GM18907 (cell line): Measurements from ENCODE around the gene ALPK1.

Experiments used
- ATAC-seq: cut with Tn5 transposase; IDR thresholded peaks from one replicate; pipeline ENCODE4 v1.9.1; 2021; ENCODE audit warnings: mild to moderate bottlenecking, moderate library complexity; ENCODE audit not compliant: unreplicated experiment

Gene ALPK1

GRCh38 chr4:112377171-112377570 is 80.0 kb downstream of the ALPK1 start:
- ATAC-seq = no peak

DNA sequence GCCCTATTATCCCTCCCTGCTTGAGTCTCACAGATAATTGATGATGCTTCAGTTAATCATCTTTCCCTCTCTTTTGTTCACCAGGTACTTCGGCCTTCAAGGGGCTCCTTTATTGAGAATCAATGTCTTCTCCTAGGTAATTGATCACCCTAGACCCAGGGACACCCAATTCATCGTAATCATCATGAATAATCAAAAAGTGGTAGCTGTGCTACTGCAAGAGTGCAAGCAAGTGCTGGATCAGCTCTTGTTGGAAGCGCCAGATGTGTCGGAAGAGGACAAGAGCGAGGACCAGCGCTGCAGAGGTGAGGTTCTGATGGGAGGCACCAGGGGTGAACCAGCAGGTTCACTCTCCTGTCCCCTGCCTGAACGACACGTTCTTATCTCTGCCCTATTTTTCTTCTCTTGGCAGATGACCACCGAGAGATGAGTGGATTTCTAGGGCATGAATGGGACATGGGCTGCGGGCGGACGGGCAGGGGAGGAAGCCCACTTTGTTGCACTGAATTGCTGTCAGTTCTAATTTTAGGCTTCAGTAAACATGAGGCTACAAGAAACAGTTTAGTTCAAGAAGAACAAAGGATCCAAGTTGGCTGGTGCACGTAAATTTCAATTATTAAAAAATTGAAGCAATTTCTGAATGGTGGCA is 80.5 kb downstream of the ALPK1 start:
- ATAC-seq = no peak

DNA sequence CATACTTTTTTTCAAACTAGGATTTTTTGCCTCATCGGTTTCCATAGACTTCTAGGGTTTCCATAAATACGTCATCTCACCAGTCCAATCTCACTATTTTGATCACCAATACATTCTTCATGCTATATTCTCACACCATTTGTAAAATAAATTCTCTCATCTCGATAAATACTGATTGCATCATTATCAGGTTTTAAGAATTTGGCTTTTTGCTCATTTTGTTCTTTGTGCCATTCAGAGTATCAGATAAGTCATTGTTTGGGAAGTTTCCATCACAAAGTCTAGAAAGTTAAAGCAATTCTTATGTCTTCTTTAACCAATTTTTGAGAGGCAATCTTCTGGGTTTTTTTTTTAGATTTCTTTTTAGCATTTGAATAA is 81.1 kb downstream of the ALPK1 start:
- no peak for ATAC-seq

- ATAC-seq = no peak
Measured at GRCh38 chr4:112378858-112379257, 81.7 kb downstream of the ALPK1 start.

DNA sequence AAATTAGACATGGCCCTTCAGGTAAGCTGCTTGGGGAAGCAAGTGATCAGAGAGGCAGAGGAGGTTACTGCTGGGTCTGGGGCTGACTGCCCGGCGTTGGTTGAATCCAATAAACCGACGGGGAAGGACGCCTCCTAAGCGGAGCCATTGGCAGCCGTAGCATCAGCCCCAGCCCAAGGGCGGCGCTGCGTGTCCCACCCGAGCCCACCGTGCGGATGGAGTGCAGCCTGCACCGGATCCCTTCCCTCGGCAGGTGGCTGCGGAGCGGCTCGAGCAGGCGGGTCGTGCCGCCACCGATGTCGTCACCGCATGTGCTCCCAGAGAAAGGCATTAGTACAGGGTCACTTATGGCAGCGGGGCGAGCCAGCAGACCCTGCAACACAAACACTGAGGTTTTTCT is 82.1 kb downstream of the ALPK1 start:
- no peak for ATAC-seq

DNA sequence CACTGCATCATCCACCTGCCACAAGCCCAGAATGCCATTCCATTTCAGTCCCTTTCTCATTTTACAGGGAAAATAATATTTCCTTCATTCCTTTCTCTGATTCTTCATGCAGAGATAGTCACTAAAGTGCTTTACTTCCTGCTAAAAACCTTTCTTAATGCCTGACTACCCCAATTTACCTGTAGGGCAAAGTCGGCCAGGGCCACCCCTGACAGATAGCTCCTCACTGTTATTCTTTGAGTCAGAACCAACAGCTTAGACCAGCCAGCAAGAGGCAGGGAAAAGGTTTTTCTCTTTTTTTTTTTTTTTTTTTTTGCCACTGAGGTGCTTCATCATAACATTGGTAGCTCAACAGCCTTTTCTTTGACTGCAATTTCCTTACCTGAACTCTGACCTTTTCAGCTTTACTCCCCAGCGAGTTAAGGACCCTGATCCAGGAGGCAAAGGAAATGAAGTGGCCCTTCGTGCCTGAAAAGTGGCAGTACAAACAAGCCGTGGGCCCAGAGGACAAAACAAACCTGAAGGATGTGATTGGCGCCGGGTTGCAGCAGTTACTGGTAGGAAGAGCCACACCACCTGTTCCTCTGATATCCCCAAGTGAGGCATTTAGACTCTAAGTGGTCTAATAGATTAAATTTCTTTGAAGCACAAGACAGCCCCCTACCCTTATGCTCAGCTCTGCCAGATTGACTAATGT is 85.0 kb downstream of the ALPK1 start:
- no peak for ATAC-seq

GRCh38 chr4:112386071-112386470 is 88.9 kb downstream of the ALPK1 start:
- ATAC-seq = no peak

DNA sequence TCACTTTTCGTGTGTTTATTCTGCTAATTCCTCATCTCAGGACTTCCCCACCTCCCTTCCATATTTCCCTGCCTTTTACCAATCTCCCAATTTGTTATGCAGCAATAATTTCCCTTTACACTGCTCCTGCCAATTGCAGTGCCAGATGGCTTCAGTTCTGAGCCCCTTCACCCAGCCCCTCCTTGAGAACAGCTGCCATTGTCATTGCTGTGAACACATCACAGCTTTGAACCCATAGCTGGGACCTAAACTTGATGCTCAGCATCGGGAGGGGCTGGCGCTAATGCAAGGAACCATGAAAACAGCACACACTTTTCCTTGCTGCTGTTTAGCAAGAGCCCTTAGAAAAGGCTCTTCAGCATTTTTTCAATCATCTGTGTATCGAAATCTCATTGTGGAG is 104.9 kb downstream of the ALPK1 start:
- ATAC-seq = no peak

- ATAC-seq = no peak
Measured at GRCh38 chr4:112403101-112403945, 106.2 kb downstream of the ALPK1 start.

- no peak for ATAC-seq
Measured at GRCh38 chr4:112410364-112410763, 113.2 kb downstream of the ALPK1 start.

- no peak for ATAC-seq
Measured at GRCh38 chr4:112410804-112411203, 113.6 kb downstream of the ALPK1 start.

- no peak for ATAC-seq
Measured at GRCh38 chr4:112411781-112412550, 114.8 kb downstream of the ALPK1 start.

DNA sequence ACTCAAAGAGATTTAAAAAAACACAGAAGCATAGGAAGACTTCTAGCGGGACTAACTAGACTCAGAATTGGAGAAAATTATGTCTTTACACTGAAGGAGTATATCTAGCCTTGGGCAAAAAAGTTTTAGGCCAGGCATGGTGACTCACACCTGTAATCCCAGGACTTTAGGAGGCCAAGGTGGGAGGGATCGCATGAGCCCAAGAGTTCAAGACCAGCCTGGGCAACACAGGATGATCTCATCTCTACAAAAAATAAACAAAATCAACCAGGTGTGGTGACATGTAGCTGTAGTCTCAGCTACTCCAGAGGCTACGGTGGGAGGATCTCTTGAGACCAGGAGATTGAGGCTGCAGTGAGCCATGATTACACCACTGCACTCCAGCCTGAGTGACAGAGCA is 119.3 kb downstream of the ALPK1 start:
- no peak for ATAC-seq

DNA sequence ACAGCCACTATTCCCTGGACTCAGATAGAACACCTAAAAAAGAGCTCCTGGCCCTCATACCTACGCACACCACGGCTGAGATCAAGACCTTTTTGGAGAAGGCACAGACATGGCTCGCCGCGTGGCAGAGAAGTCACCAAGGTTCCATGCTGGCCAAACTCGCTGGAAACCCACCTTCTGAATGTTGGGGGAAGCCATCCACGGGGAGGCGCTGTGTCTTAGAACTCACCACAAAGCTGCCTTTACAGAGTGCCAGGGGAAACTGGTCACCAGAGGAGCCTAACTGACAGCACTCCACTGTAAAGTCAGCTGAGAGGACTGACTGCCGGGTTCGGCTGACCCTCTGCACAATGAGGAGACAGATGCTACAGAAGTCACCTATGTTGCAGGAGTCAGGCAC is 120.9 kb downstream of the ALPK1 start:
- no peak for ATAC-seq

- ATAC-seq = no peak
Measured at GRCh38 chr4:112421911-112422310, 124.7 kb downstream of the ALPK1 start.

DNA sequence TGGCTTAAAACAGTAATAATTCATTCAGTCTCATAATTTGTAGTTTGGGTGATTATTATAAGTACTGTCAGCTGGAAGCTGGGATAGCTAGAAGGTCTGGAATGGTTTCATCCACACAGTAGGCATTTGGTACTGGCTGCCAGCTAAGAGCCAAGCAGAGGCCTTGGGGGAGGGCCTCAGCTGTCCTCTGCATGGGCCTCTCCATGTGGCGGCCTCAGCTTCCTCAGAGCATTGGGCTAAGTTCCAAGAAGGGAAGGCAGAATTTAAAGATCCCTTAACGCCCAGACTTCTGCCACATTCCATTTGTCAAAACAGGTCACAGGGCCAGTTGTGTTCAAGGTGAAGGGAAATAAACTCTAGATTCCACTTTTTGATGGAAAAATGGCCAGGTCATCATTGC is 125.5 kb downstream of the ALPK1 start:
- no peak for ATAC-seq

- no peak for ATAC-seq
Measured at GRCh38 chr4:112423591-112423990, 126.4 kb downstream of the ALPK1 start.

- ATAC-seq = no peak
Measured at GRCh38 chr4:112425823-112426222, 128.7 kb downstream of the ALPK1 start.

- ATAC-seq = no peak
Measured at GRCh38 chr4:112426416-112426815, 129.2 kb downstream of the ALPK1 start.

DNA sequence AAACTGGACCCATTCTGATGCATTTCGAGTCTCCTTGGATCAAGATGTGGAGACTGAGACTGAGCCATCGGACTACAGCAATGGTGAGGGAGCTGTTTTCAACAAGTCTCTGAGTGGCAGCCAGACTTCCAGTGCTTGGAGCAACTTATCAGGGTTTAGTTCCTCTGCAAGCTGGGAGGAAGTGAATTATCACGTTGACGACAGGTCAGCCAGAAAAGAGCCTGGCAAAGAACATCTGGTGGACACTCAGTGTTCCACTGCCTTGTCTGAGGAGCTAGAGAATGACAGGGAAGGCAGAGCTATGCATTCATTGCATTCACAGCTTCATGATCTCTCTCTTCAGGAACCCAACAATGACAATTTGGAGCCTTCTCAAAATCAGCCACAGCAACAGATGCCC is 134.0 kb downstream of the ALPK1 start:
- no peak for ATAC-seq

- no peak for ATAC-seq
Measured at GRCh38 chr4:112436987-112437386, 139.8 kb downstream of the ALPK1 start.
